ENCODE data around the gene ZNF346.
"Not testable (repeated sequence)": the region's sequence is repeated elsewhere in the genome, so short reads cannot be mapped to it uniquely, and the experiment has no call there.

ZNF346 gene, protein sequence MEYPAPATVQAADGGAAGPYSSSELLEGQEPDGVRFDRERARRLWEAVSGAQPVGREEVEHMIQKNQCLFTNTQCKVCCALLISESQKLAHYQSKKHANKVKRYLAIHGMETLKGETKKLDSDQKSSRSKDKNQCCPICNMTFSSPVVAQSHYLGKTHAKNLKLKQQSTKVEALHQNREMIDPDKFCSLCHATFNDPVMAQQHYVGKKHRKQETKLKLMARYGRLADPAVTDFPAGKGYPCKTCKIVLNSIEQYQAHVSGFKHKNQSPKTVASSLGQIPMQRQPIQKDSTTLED

DNA sequence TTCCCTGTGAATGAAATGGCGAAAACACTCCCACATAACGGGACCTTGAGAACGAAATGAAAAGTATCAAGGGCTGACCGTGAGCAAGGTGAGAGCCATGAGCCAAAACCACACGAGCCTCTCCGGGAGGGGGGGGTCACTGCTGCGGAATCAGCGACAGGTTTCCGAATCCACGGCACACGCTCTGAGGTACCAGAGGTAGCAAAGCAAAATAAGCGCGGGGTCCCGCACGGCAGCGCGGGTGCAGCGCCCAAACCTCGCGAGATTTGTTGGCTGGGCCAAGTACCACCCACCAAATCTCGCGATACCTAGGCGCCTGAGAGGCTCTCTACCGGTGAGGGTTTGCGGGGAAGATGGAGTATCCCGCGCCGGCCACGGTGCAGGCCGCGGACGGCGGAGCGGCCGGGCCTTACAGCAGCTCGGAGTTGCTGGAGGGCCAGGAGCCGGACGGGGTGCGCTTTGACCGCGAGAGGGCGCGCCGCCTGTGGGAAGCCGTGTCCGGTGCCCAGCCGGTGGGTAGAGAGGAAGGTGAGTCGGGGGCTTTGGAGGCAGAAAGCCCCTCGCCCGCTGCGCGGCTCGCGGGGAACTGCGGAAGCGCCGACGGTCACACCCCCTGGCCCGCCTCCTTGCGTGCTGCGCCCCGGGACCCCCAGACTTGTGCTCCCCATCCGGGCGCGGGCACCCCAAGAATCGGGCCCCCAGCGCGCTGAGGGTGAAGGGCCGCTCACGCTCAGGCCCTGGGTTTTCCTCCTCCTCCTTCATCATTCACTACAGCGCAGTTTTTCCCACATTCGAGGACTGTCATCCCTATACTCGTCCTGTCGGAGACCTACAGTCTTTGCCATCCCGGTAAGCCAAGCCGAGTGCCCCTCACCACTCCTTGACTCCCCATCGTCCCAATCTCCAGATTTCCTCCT is at the start of gene ZNF346:
TSS of gene ZNF346 (plus strand) at position 311 of the 917 bp plus-strand sequence. CDS start at position 354, 43 bp downstream.
- Mint-ChIP-seq H3K9me3 (no peaks in the 10 kb centered on the region), H3K27ac (peak within 1 kb of the TSS; percentile 98)

DNA sequence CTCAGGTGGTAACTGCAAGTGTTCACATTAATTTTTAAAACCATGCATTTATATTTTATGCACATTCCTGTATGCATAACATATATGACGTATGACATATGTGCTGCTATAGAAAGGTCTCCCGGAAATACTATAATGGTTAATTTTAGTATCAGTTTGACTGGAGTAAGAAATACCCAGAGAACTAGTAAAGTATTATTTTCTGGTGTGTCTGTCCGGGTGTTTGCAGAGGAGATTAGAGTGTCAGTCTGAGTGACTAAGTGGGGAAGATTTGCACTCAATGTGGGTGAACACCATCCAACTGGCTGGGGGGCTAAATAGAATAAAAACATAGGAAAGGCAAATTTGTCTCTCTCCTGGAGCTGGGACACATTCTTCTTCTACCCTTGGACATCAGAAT is 42.8 kb upstream of the ZNF346 start:
- no peak for DNase-seq (ENCODE audit: low spot score)
- peaks cover 39% of the 10 kb centered on the region for H3K36me3 Mint-ChIP-seq (ENCODE audit: low read depth)
- no peak overlapping the region for H3K4me3 Mint-ChIP-seq
- H3K4me1 Mint-ChIP-seq (ENCODE audit: low read depth) = no peaks in the 10 kb centered on the region
- H3K9me3 Mint-ChIP-seq = no peaks in the 10 kb centered on the region
- no peaks in the 10 kb centered on the region for H3K27me3 Mint-ChIP-seq (ENCODE audit: low read depth)
- H3K27ac Mint-ChIP-seq = no peak overlapping the region

More for the DNA sequence above, at the start of gene ZNF346:
- H3K36me3 Mint-ChIP-seq (ENCODE audit: low read depth) = peaks cover 18% of the 10 kb centered on the region
- peak; percentile 87 for DNase-seq (ENCODE audit: low spot score)
- peaks cover 31% of the 10 kb centered on the region for H3K4me1 Mint-ChIP-seq (ENCODE audit: low read depth)
- peak within 1 kb of the TSS; percentile 100 for H3K4me3 Mint-ChIP-seq
- H3K27me3 Mint-ChIP-seq (ENCODE audit: low read depth) = no peaks in the 10 kb centered on the region

DNA sequence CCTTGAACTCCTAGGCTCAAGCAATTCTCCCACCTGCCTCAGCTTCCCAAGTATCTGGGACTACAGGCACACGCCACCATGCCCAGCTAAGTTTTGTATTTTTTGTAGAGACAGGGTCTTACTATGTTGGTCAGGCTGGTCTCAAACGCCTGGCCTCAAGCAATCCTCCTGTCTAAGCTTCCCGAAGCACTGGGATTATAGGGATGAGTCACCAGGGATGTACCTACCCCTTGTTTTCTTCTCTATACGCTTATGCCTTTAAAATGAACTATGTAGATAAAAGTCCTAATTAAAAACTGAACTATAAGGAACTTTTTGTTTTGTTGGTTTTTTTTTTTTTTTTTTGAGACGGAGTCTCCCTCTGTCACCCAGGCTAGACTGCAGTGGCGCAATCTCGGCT is 41.7 kb upstream of the ZNF346 start:
- Mint-ChIP-seq H3K27me3 (ENCODE audit: low read depth) (no peaks in the 10 kb centered on the region), H3K4me1 (ENCODE audit: low read depth) (peaks cover 9% of the 10 kb centered on the region), H3K27ac (no peak overlapping the region)

DNA sequence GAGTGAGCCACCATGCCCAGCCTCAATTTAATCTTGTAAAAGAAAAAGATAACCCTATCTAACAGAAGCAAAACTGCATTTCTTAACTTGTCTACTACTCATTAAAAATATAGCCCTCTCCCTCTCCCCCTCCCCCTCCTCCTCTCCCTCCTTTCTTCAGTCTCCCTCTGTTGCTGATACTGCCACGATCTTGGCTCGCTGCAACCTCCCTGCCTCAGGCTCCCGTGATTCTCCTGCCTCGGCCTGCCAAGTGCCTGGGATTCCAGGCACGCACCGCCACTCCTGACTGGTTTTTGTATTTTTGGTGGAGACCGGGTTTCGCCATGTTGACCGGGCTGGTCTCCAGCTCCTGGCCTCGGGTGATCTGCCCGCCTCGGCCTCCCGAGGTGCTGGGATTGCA is 39.4 kb upstream of the ZNF346 start:
- not testable (repeated sequence) for H3K27ac Mint-ChIP-seq

More for the DNA sequence above, 41.7 kb upstream of the ZNF346 start:
- DNase-seq (ENCODE audit: low spot score) = no peak
- Mint-ChIP-seq H3K9me3 (no peaks in the 10 kb centered on the region), H3K4me3 (no peak overlapping the region), H3K36me3 (ENCODE audit: low read depth) (peaks cover 35% of the 10 kb centered on the region)

DNA sequence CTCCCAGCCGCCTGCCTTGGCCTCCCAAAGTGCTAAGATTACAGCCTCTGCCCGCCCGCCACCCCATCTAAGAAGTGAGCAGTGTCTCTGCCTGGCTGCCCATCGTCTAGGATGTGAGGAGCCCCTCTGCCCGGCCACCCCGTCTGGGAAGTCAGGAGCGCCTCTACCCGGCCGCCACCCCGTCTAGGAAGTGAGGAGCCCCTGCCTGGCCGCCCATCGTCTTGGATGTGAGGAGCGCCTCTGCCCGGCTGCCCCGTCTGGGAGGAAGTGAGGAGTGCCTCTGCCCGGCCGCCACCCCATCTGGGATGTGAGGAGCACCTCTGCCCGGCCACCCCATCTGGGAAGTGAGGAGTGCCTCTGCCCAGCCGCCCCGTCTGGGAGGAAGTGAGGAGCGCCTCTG is 38.9 kb upstream of the ZNF346 start:
- Mint-ChIP-seq H3K4me1 (ENCODE audit: low read depth) (peaks cover 22% of the 10 kb centered on the region), H3K36me3 (ENCODE audit: low read depth) (peaks cover 35% of the 10 kb centered on the region)
- not testable (repeated sequence) for DNase-seq (ENCODE audit: low spot score); H3K27ac Mint-ChIP-seq; H3K27me3 Mint-ChIP-seq (ENCODE audit: low read depth); H3K9me3 Mint-ChIP-seq; H3K4me3 Mint-ChIP-seq

More for the DNA sequence above, 39.4 kb upstream of the ZNF346 start:
- not testable (repeated sequence) for H3K9me3 Mint-ChIP-seq; H3K4me3 Mint-ChIP-seq; DNase-seq (ENCODE audit: low spot score); H3K27me3 Mint-ChIP-seq (ENCODE audit: low read depth)
- Mint-ChIP-seq H3K36me3 (ENCODE audit: low read depth) (peaks cover 35% of the 10 kb centered on the region), H3K4me1 (ENCODE audit: low read depth) (peaks cover 22% of the 10 kb centered on the region)

DNA sequence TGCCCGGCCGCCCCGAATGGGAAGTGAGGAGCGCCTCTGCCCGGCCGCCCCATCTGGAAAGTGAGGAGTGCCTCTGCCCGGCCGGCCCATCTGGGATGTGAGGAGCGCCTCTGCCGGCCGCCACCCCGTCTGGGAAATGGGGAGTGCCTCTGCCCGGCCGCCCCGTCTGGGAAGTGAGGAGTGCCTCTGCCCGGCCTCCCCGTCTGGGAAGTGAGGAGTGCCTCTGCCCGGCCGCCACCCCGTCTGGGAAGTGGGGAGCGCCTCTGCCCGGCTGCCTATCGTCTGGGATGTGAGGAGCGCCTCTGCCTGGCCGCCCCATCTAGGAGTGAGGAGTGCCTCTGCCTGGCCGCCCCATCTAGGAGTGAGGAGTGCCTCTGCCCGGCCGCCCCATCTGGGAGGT is 38.3 kb upstream of the ZNF346 start:
- Mint-ChIP-seq H3K4me1 (ENCODE audit: low read depth) (peaks cover 22% of the 10 kb centered on the region), H3K36me3 (ENCODE audit: low read depth) (peaks cover 31% of the 10 kb centered on the region)
- DNase-seq (ENCODE audit: low spot score); H3K27me3 Mint-ChIP-seq (ENCODE audit: low read depth); H3K9me3 Mint-ChIP-seq; H3K4me3 Mint-ChIP-seq; H3K27ac Mint-ChIP-seq: not testable (repeated sequence)

DNA sequence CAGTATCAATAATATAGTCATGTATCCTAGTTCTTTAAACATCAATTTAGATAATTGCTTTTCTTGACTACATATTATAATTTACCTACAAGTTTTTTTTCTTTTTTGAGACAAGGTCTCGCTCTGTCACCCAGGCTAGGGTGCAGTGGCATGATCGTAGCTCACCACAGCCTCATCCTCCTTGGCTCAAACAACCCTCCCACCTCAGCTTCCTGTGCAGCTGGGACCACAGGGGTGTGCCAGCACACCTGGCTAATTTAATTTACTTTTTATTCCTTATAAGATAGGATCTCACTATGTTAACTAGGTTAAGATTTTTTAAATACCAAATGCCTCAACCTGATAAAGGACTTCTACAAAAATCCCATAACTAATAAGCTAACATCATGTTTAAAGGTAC is 37.0 kb upstream of the ZNF346 start:
- H3K36me3 Mint-ChIP-seq (ENCODE audit: low read depth) = peaks cover 22% of the 10 kb centered on the region
- H3K27me3 Mint-ChIP-seq (ENCODE audit: low read depth) = no peaks in the 10 kb centered on the region
- H3K4me1 Mint-ChIP-seq (ENCODE audit: low read depth) = peaks cover 22% of the 10 kb centered on the region
- peak overlapping the region; percentile 64 for H3K27ac Mint-ChIP-seq
- DNase-seq (ENCODE audit: low spot score) = no peak
- no peak overlapping the region for H3K4me3 Mint-ChIP-seq
- H3K9me3 Mint-ChIP-seq = no peaks in the 10 kb centered on the region

DNA sequence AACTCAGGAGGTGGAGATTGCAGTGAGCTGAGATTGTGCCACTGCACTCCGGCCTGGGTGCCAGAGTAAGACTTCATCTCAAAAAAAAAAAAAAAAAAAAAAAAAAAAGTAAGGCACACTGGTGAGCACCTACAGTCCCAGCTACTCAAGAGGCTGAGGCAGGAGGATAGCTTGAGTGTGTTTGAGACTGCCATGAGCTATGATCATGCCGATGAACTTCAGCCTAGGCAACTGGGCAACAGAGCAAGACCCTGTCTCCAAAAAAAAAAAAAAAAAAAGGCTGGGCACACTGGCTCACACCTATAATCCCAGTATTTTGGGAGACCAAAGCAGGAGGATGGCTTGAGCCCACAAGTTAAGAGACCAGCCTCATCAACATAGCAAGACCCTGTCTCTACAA is 36.2 kb upstream of the ZNF346 start:
- peaks cover 22% of the 10 kb centered on the region for H3K36me3 Mint-ChIP-seq (ENCODE audit: low read depth)
- H3K27ac Mint-ChIP-seq = no peak overlapping the region
- H3K4me3 Mint-ChIP-seq = no peak overlapping the region
- DNase-seq (ENCODE audit: low spot score) = no peak
- no peaks in the 10 kb centered on the region for H3K9me3 Mint-ChIP-seq
- no peaks in the 10 kb centered on the region for H3K27me3 Mint-ChIP-seq (ENCODE audit: low read depth)
- H3K4me1 Mint-ChIP-seq (ENCODE audit: low read depth) = peaks cover 22% of the 10 kb centered on the region

DNA sequence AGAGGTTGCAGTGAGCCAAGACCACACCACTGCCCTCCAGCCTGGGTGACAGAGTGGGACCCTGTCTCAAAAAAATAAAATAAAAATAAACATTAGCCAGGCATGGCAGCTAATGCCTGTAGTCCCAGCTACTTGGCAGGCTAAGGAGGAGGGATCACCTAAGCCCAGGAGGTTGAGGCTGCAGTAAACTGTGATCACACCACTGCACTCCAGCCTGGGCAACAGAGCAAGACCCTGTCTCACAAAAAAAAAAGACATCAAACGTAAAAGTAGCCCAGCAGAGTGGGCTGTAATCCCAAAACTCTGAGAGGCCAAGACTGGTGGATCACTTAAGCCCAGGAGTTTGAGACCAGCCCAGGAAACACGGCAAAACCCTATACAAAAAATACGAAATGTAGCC is 34.9 kb upstream of the ZNF346 start:
- peaks cover 22% of the 10 kb centered on the region for H3K4me1 Mint-ChIP-seq (ENCODE audit: low read depth)
- no peaks in the 10 kb centered on the region for H3K27me3 Mint-ChIP-seq (ENCODE audit: low read depth)
- H3K4me3 Mint-ChIP-seq = no peak overlapping the region
- H3K9me3 Mint-ChIP-seq = no peaks in the 10 kb centered on the region
- H3K36me3 Mint-ChIP-seq (ENCODE audit: low read depth) = peaks cover 17% of the 10 kb centered on the region
- no peak for DNase-seq (ENCODE audit: low spot score)
- no peak overlapping the region for H3K27ac Mint-ChIP-seq

DNA sequence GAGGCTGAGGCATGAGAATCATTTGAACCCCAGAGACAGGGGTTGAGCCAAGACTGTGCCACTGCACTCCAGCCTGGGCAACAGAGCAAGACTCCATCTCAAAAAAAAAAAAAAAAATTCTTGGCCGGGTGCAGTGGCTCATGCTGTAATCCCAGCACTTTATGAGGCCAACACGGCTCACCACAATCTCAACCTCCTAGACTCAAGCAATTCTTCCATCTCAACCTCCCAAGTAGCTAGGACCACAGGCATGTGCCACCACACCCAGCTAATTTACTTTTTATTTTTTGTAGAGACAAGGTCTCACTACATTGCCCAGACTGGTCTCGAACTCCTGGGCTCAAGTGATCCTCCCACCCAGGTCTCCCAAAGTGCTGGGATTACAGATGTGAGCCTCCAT is 29.4 kb upstream of the ZNF346 start:
- H3K27me3 Mint-ChIP-seq (ENCODE audit: low read depth); H3K27ac Mint-ChIP-seq: not testable (repeated sequence)
- H3K4me1 Mint-ChIP-seq (ENCODE audit: low read depth) = peaks cover 29% of the 10 kb centered on the region

DNA sequence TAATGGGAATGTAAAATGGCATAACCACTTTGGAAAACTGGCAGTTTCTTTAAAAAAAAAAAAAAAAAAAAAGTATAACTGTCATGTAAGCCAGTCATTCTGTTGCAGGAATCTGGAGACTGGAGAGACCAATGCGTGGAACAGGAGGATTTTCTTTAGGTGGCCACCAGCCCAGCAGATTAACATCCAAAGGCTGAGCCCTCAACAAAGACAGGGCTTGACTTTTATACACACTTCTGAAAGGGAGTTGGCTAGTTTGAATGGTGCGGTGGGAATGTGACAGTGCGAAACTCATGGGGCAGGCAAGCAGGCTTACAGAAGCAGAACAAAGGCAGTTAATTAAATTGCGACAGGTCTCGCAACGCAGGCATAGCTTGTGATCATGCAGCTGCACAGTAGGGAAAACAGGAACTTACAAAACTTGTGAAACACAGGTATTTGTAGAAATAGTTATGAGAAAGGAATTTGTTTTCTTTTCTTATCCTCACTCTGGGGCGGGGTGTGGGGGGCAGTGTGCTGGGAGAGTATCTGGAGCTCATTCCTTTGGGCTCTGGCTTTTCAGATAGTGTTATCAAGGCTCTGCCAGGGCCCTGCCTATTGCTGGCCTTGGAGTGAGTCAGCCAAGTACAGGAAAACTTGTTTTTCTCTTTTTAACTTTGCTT is 27.9 kb upstream of the ZNF346 start:
- DNase-seq (ENCODE audit: low spot score) = no peak
- Mint-ChIP-seq H3K4me3 (no peak overlapping the region), H3K36me3 (ENCODE audit: low read depth) (peaks cover 23% of the 10 kb centered on the region), H3K4me1 (ENCODE audit: low read depth) (peaks cover 31% of the 10 kb centered on the region), H3K27ac (no peak overlapping the region), H3K27me3 (ENCODE audit: low read depth) (no peaks in the 10 kb centered on the region), H3K9me3 (peaks cover 5% of the 10 kb centered on the region)

More for the DNA sequence above, 29.4 kb upstream of the ZNF346 start:
- H3K9me3 Mint-ChIP-seq; DNase-seq (ENCODE audit: low spot score); H3K4me3 Mint-ChIP-seq: not testable (repeated sequence)
- peaks cover 19% of the 10 kb centered on the region for H3K36me3 Mint-ChIP-seq (ENCODE audit: low read depth)

DNA sequence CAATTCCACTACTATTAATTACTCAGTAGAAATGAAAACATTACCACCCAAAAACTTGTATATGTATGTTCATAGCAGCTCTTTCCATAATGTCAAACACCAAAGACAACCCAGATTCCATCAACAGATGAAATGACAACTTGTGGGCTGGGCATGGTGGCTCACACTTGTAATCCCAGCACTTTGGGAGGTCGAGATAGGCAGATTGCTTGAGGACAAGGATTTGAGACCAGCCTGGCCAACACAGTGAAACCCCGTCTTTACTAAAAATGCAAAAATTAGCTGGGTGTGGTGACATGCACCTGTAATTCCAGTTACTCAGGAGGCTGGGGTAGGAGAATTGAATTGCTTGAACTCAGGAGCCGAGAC is 27.4 kb upstream of the ZNF346 start:
- Mint-ChIP-seq H3K4me3 (no peak overlapping the region), H3K27me3 (ENCODE audit: low read depth) (no peaks in the 10 kb centered on the region), H3K27ac (no peak overlapping the region), H3K36me3 (ENCODE audit: low read depth) (peaks cover 25% of the 10 kb centered on the region), H3K4me1 (ENCODE audit: low read depth) (peaks cover 31% of the 10 kb centered on the region), H3K9me3 (peaks cover 5% of the 10 kb centered on the region)
- DNase-seq (ENCODE audit: low spot score) = no peak

DNA sequence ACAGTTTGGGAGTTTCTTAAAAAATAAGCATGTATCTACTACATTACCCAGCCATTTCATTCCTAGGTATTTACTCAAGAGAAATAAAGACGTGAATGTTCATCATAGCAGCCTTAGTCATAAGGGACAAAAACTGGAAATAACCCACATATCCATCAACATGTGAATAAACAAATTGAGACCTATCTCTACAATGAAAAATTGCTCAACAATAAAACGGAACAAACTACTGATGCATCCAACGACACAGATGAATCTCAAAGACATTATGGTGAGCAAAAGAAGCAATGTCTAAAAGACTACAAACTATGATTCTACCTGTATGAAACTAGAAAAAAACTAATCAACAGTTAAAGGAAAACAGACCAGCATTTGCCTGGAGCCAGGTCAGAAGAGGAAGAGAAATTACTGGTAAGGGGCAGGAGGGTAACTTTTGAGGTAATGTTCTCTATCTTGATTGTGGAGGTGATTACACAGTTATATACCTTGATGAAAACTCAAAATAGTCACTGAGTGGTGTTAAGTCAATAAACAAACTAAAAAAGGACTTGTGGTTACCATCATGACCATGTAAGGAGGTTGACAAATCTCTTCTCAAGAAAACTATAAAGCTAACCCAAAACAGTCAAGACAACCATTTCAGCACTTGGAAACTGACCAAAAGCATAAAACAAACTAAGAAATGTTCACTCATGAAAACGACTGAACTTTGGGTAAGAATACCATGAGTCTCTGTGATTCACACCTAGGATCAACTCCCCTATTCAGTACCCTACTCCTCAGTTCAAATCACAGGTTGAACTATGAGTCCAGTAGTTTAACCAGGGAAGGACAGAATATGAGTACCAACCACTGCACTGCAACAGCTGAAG is 26.4 kb upstream of the ZNF346 start:
- Mint-ChIP-seq H3K4me1 (ENCODE audit: low read depth) (peaks cover 31% of the 10 kb centered on the region), H3K9me3 (peaks cover 5% of the 10 kb centered on the region), H3K36me3 (ENCODE audit: low read depth) (peaks cover 31% of the 10 kb centered on the region), H3K27me3 (ENCODE audit: low read depth) (no peaks in the 10 kb centered on the region), H3K27ac (peak overlapping the region; percentile 62), H3K4me3 (peak overlapping the region; percentile 22)
- DNase-seq (ENCODE audit: low spot score) = no peak

Data from T-helper 2 cell treated with Interferon-gamma antibody and Interleukin-4, amounts not matched to agents 5 μg/mL and 100 μg/mL, for 36 hours (primary cell).